ENCODE results near the gene ITSN2.

The ITSN2 gene

DNA sequence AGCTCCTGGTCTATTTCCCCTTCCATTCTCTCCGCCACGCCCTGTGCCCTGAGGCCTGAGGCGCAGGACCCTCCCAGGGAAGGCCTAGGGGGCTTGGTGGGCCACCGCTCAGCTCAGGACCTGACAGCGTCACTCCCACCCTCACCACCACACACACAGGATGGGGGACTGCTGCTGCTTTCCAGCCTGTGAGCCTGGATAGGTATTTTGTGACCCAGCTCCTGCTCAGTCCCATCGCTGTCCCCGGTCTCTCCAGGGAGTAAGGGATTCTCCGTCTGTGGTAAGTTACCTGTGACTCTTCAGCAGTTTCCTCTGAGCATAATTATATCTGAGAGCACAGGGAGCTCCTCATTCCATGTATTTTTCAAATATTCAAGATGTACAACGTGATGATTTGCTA is 169.2 kb downstream of the ITSN2 start:
- H3K4me3 ChIP-seq (ENCODE audit: low read depth, low read length), result no peak overlapping the region
- TF ChIP-seq, protein P1, sequence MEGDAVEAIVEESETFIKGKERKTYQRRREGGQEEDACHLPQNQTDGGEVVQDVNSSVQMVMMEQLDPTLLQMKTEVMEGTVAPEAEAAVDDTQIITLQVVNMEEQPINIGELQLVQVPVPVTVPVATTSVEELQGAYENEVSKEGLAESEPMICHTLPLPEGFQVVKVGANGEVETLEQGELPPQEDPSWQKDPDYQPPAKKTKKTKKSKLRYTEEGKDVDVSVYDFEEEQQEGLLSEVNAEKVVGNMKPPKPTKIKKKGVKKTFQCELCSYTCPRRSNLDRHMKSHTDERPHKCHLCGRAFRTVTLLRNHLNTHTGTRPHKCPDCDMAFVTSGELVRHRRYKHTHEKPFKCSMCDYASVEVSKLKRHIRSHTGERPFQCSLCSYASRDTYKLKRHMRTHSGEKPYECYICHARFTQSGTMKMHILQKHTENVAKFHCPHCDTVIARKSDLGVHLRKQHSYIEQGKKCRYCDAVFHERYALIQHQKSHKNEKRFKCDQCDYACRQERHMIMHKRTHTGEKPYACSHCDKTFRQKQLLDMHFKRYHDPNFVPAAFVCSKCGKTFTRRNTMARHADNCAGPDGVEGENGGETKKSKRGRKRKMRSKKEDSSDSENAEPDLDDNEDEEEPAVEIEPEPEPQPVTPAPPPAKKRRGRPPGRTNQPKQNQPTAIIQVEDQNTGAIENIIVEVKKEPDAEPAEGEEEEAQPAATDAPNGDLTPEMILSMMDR (IDR thresholded peaks at IDR 0.05; ENCODE audit: low read depth, low read length), result no peak
- no peaks in the 10 kb centered on the region for H3K27me3 ChIP-seq
- no peaks in the 10 kb centered on the region for H3K4me1 ChIP-seq
- no peaks in the 10 kb centered on the region for H3K9me3 ChIP-seq
- DNase-seq, result no peak
- H3K36me3 ChIP-seq, result no peaks in the 10 kb centered on the region

DNA sequence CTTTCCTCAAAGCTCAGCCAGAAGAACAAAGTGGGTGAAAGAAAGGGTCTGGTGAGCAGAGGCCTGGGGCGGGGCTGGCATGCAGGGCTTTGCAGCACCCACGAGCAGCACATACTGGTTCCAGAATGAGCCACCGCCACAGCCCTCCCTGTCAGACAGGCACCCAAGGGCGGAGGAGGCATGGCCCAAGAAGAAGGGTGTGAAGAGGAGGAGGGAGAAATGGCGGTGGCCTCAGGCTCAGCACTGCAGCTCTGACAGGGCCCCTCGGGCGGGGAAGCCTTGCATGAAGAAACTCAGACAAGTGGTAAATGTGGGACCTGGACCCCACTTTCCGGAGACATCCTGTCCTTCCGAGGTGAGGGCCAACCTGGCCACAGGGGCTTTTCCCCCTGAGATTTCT is 169.8 kb downstream of the ITSN2 start:
- H3K27me3 ChIP-seq, result no peaks in the 10 kb centered on the region

DNA sequence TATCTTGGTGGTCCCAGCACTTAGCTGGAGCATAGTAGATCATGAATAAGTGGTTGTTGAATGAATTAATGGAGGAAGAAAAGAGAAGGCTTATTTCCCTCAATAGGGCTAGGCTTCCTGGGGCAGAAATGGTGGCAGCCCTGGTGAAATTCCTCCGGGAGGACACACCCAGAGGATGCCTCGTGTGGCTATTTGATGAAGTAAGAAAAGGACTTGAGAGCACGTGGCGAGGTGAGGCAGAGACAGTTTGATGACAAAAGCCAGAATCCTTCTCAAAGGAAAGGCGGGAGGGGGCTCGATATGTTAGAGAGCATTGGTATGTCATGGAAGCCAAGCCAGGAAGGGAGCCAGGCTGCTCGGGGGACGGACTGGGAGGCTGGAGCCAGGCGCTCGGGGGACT is 170.8 kb downstream of the ITSN2 start:
- H3K36me3 ChIP-seq, result no peaks in the 10 kb centered on the region
- no peaks in the 10 kb centered on the region for H3K27me3 ChIP-seq
- H3K4me3 ChIP-seq (ENCODE audit: low read depth, low read length), result no peak overlapping the region
- H3K4me1 ChIP-seq, result no peaks in the 10 kb centered on the region
- no peak for DNase-seq
- TF ChIP-seq, protein P1 (IDR thresholded peaks at IDR 0.05; ENCODE audit: low read depth, low read length), result no peak
- no peaks in the 10 kb centered on the region for H3K9me3 ChIP-seq

More for the DNA sequence above, 169.8 kb downstream of the ITSN2 start:
- Histone ChIP-seq H3K4me3 (ENCODE audit: low read depth, low read length) (no peak overlapping the region), H3K36me3 (no peaks in the 10 kb centered on the region), H3K9me3 (no peaks in the 10 kb centered on the region), H3K4me1 (no peaks in the 10 kb centered on the region)
- TF ChIP-seq, protein P1 (IDR thresholded peaks at IDR 0.05; ENCODE audit: low read depth, low read length), result no peak
- DNase-seq, result no peak

DNA sequence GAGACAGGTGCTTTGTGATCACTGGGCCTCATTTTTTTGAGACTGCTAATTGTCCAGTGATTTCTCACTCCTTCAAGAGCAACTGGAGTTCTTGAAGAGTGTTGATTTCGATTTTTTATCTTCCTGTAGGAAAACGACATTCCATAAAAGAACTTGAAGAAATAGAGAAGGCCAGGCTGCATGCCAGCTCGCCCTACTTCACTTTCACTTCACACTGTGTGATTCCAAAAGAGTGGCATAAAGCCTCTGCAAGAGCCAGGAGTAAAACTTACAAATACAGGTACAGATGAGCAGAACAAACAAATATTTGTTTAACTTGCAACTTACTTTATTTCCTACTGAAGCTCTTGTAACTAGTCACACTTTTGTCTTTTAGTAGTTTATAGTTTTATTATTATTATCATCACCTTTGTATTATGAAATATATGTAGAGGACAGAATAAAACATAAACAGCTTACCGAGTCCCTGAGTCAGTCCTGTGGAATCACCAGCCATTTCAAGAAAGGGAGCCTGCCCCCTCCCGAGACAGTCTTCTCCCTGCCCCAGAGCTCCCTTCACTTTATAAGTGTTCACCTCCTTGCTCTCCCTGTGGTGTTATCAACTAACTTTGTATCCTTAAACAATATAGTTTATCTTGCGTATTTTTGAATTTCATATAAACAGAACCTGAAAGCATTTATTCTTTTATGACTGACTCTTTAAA is 176.8 kb downstream of the ITSN2 start:
- no peaks in the 10 kb centered on the region for H3K4me1 ChIP-seq
- TF ChIP-seq, protein P1 (IDR thresholded peaks at IDR 0.05; ENCODE audit: low read depth, low read length), result no peak
- no peaks in the 10 kb centered on the region for H3K36me3 ChIP-seq
- H3K27me3 ChIP-seq, result no peaks in the 10 kb centered on the region
- no peak for DNase-seq
- H3K9me3 ChIP-seq, result no peaks in the 10 kb centered on the region
- no peak overlapping the region for H3K4me3 ChIP-seq (ENCODE audit: low read depth, low read length)

DNA sequence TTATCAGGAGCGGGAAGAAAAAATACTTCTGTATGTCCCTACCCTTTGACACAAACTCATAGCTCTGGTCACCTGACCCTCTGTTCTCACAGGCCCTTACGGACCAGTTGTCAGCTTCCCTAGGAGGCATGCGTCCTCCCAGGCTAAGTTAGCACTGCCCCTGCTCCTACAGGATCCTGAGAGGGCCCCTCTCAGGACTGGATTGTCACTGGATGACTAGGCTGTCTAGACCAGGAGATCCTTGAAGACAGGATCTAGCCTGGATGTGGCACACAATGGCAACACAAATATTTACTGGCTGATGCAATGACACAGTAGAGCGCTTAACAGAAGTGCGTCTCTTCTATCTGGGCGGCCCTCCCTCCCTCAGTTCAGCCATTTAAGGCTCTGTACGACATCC is 177.8 kb downstream of the ITSN2 start:
- Histone ChIP-seq H3K36me3 (no peaks in the 10 kb centered on the region), H3K4me1 (no peaks in the 10 kb centered on the region), H3K4me3 (ENCODE audit: low read depth, low read length) (no peak overlapping the region), H3K27me3 (no peaks in the 10 kb centered on the region), H3K9me3 (no peaks in the 10 kb centered on the region)
- TF ChIP-seq, protein P1 (IDR thresholded peaks at IDR 0.05; ENCODE audit: low read depth, low read length), result no peak
- DNase-seq, result no peak

DNA sequence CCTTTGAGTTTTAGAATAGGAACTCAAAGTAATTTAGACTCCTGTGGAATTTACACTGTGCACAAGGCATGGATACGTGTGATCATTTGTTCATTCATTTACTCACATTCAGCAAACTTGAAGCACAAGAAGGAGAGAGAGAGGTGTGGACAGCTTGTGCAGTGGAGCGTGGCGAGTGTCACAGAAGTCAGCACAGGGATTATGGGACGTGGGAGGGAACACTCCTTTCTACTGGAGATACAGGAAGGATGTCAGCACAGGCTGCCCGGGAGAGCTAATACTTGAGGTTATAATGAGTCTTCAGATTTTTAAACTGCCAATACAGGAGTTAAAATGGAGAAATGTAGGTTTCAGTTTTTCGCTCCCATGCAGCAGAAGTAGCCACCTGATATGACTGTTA is 178.5 kb downstream of the ITSN2 start:
- Histone ChIP-seq H3K36me3 (no peaks in the 10 kb centered on the region), H3K4me3 (ENCODE audit: low read depth, low read length) (no peak overlapping the region), H3K9me3 (no peaks in the 10 kb centered on the region), H3K4me1 (no peaks in the 10 kb centered on the region), H3K27me3 (no peaks in the 10 kb centered on the region)
- TF ChIP-seq, protein P1 (IDR thresholded peaks at IDR 0.05; ENCODE audit: low read depth, low read length), result no peak
- no peak for DNase-seq

Measured in BE2C (cell line).